ENCODE results near the gene DICER1.

- no peak for TF ChIP-seq CTCF (IDR thresholded peaks at IDR 0.05; ENCODE audit: poor library complexity, severe bottlenecking)
- no peak for TF ChIP-seq RAD21 (conservative IDR thresholded peaks at IDR 0.05)
- TF ChIP-seq EZH2 (IDR thresholded peaks at IDR 0.05; ENCODE audit: borderline replicate concordance, insufficient read depth, low read length, poor library complexity, severe bottlenecking) = no peak
Measured at GRCh38 chr14:95038521-95039250, 118.6 kb downstream of the DICER1 start.

All from neural cell (in vitro differentiated cells).